Colon (tissue), 2 donors: ENCODE data around the gene C5AR2.
"Not testable (repeated sequence)": the region's sequence is repeated elsewhere in the genome, so short reads cannot be mapped to it uniquely, and the experiment has no call there.

ENCODE experiments used
- FAIRE-seq: peaks from 2 replicates; lab custom pipeline; 2012; peaks lifted over from hg19 to GRCh38; lab: Jason Lieb, UNC
- donor health status: control.
- donor health status: control.

C5AR2 gene

GRCh38 chr19:47363758-47364531 lies 32.0 kb downstream of the C5AR2 start:
- FAIRE-seq, result no peak

- not testable (repeated sequence) for FAIRE-seq
These were observed 33.5 kb downstream of the C5AR2 start for GRCh38 chr19:47365455-47365854.

- no peak for FAIRE-seq
These were observed 38.2 kb downstream of the C5AR2 start for GRCh38 chr19:47370045-47370611.

GRCh38 chr19:47371261-47371660 lies 39.3 kb downstream of the C5AR2 start:
- FAIRE-seq, result no peak

- no peak for FAIRE-seq
These were observed 40.6 kb downstream of the C5AR2 start for GRCh38 chr19:47372603-47373002.

- FAIRE-seq, result no peak
These were observed 41.6 kb downstream of the C5AR2 start for GRCh38 chr19:47373246-47374240.

GRCh38 chr19:47374876-47375693 lies 43.1 kb downstream of the C5AR2 start:
- FAIRE-seq, result no peak

- FAIRE-seq, result no peak
These were observed 44.0 kb downstream of the C5AR2 start for GRCh38 chr19:47375694-47376588.

GRCh38 chr19:47376589-47377144 lies 44.7 kb downstream of the C5AR2 start:
- FAIRE-seq, result no peak

- no peak for FAIRE-seq
These were observed 45.3 kb downstream of the C5AR2 start for GRCh38 chr19:47377208-47377701.

GRCh38 chr19:47377801-47378200 lies 45.8 kb downstream of the C5AR2 start:
- FAIRE-seq, result no peak

- no peak for FAIRE-seq
These were observed 46.3 kb downstream of the C5AR2 start for GRCh38 chr19:47378246-47378645.

GRCh38 chr19:47379381-47379938 lies 47.5 kb downstream of the C5AR2 start:
- no peak for FAIRE-seq

GRCh38 chr19:47380559-47380958 lies 48.6 kb downstream of the C5AR2 start:
- no peak for FAIRE-seq

GRCh38 chr19:47381121-47381520 lies 49.1 kb downstream of the C5AR2 start:
- FAIRE-seq, result no peak

GRCh38 chr19:47381653-47382279 lies 49.8 kb downstream of the C5AR2 start:
- FAIRE-seq, result no peak

- FAIRE-seq, result not testable (repeated sequence)
These were observed 51.9 kb downstream of the C5AR2 start for GRCh38 chr19:47383890-47384289.

- not testable (repeated sequence) for FAIRE-seq
These were observed 52.6 kb downstream of the C5AR2 start for GRCh38 chr19:47384533-47384932.

GRCh38 chr19:47386582-47386981 lies 54.6 kb downstream of the C5AR2 start:
- FAIRE-seq, result not testable (repeated sequence)
